Measurements from ENCODE around the gene LUZP4. TPM values are rescaled to one million over a fixed set of nuclear protein-coding genes. Genes with fewer than 3 reads are reported as not detected.

LUZP4 gene
- total and polyA plus RNA-seq, 2 of the 8 experiments (the other 6 are each of a cell fraction or from before 2014, with no cell fraction given): 0.17 TPM; not detected in 1

DNA sequence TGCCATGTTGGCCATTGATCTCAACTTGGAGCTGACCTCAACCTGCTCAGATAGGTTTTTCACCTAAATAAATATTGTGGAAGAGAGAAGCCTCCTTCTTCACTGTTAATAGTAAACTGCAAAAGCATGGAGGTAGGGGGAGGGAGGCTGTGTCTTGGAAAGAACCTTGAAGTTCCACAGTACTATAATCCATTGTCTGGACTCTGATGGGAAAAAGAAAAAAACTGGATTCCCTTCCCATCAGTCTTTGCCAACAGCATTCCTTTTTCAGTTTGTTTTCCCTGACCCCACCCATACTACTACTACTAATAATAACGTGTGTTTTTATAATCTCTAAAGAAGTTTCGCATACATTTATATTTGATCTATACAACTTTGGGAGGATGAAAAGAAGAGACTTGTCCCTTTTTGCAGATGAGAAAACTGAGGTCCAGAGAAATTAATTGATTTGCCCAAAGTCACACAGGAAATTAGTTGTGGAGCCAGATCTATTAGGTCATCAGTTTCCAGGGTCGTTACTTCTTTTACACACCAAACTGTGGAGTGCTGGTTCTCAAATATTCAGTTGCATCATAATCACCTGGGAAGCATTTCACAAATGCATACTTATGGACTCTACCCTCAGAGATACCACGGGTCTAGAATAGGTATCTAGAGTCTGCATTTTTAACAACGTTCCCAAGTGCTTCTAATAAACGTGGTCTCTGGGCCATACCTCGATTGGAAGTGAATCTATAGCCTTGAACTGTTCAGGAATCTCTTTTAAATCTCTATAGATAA, 59.1 kb downstream of the LUZP4 start (continued):
- TF ChIP-seq POLR2AphosphoS5 (IDR thresholded peaks at IDR 0.05; ENCODE audit: low read depth, low read length) (no peak), SIRT6 (IDR thresholded peaks at IDR 0.05; ENCODE audit: low read length) (no peak), NANOG (IDR thresholded peaks at IDR 0.05; ENCODE audit: insufficient read depth, low read depth, low read length, poor library complexity, severe bottlenecking) (no peak), EP300 (IDR thresholded peaks at IDR 0.05; ENCODE audit: borderline replicate concordance in 1 of 2, low read depth in 2 of 2, low read length in 2 of 2) (no peak)
